Choroid plexus epithelial cell (primary cell): Measurements from ENCODE around the gene OS9.

Experiments used
- DNase-seq: peaks from one replicate; pipeline ENCODE4 v3.0.0-alpha.2; 2010; ENCODE audit warnings: low read depth
- H3K4me3 ChIP-seq: 2 replicates; pipeline ENCODE4 v1.5.1; 2011; ENCODE audit warnings: low read depth, mild to moderate bottlenecking, control low read depth, low read length, moderate library complexity
- CTCF ChIP-seq: conservative IDR thresholded peaks from 2 replicates; pipeline ENCODE4 v1.5.1; 2011; ENCODE audit warnings: low read depth, mild to moderate bottlenecking, control low read depth, inconsistent platforms, low read length, moderate library complexity

OS9 gene

DNA sequence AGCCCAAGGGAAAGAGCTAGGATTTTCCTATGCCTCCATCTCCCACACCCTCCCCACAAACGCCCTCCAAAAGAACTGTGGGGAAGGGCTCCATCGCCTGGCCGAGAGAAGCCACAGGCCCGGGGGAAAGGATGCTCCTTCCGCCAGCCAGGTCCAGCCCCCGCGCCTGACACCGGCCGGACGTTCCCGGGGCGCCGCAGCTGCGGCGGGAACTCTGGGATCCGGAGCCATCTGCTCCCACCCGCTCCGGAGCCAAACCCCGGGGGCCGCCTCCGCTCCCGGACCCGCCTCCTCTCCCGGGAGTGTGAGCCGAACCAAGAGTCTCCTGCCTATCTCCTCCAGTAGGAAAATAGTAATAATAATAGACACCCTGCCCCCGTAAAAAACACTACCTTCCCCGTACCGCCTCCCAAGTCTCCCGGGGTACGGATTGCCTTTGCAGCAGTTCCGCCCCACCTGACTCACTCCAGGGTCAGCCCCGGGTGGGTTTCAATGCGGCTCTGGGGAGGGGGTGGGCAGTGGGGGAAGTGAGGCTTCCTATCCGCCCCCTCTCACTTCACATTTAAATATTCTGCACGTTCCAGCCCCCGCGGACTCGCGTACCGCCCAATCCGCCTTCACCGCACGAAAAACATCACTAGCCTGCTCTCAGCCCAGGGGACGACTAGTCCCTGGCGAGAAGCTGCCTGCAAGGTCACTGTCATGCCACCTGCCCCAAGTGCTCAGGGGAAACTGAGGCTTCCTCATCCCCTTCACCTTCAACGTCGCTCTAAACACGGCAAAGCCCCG is 42.2 kb downstream of the OS9 start:
- H3K4me3 ChIP-seq: peak overlapping the region; percentile 39
- peak; percentile 45 for DNase-seq
- peak; percentile 59 for TF ChIP-seq CTCF

DNA sequence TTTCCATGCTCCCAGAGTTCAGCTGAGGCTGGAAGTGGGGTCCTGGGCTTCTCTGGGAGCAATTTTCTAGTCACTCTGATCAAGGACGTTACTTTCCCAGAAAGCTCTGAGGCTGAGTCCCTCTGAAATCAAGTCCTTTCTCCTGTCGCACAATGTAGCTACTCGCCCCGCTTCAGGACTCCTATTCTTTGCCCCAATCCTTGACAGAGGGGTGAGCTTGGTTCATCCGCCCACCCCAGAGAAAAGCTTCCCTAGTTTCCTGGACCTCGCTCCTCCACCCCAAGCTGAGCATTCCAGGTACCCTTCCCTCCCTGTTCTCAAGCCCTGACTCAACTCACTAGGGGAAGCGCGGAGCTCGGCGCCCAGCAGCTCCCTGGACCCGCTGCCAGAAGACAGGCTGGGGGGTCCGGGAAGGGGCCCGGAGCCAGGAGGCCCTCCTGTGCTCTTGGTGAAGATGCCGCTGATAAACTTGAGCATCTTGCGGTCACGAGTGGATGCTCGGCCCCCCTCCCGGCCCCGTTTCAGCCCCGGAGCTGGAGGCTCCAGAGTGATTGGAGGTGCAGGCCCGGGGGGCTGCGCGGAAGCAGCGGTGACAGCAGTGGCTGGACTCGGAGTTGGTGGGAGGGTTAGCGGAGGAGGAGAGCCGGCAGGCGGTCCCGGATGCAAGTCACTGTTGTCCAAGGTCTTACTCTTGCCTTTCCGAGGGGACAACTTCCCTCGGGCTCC is 43.0 kb downstream of the OS9 start:
- DNase-seq: no peak
- no peak for TF ChIP-seq CTCF
- H3K4me3 ChIP-seq: no peak overlapping the region

DNA sequence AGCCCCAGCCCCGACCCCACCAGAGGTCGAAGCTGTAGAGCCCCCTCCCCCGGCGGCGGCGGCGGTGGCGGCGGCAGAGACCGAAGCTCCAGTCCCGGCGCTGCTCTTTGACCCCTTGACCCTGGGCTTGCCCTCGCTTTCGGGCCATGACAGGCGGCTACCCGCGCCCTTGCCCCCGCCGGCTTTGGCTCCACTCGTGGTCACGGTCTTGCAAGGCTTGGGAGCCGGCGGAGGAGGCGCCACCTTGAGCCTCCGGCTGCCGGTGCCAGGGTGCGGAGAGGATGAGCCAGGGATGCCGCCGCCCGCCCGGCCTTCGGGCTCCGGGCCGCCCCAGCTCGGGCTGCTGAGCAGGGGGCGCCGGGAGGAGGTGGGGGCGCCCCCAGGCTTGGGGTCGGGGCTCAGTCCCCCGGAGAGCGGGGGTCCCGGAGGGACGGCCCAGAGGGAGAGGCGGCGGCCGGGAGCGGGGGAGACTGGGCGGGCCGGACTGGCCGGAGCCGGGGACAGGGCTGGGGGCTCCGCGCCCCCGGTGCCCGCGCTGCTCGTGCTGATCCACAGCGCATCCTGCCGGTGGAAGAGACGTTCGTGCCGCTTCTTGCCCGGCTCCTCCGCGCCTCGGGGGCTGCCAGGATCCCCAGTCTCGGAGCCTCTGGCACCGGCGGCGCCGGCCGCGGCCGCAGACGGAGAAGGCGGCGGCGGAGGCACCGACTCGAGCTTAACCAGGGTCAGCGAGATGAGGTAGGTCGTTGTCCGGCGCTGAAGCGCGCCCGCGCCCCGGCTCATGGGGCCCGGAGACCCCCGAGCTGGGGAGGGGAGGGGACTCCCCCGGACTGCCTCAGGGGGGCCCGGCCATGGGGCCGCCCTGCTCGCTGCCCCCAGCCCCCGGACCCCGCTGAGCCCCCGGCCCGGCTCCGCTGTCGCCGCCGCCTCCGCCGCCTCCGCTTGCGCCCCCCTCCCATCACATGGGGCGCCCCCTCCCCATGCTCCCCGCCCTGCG is 43.8 kb downstream of the OS9 start:
- peak overlapping the region; percentile 11 for H3K4me3 ChIP-seq
- no peak for DNase-seq
- peak; percentile 44 for TF ChIP-seq CTCF

DNA sequence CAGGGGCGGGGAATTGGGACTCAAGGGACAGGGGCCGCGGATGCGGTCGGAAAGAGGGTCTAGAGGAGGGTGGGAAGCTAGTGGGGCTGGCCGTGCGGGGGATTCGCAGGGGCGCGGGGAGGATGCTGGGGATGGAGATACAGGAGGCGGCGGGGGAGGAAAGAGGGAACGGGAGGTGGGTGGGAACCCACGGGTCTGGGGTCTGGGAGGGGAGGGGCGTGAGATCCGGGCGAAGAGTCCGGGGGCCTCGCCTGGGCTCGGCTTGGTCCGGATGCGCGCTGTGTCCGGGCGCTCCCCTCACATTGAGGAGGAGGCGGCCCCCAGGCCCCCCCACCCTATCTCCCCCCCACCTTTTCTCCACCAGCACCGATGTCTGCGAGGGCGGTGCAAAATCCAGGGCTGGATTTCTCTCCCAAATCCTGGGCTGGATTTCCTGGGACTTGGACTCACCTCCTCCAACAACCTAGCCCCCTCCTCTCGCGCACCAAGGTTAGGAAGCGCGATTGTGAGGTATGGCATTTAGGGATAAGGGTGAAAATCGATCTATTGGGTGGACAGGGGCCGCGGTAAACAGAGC is 44.8 kb downstream of the OS9 start, which contains the start of gene AGAP2:
Gene AGAP2 (minus strand): TSS at position 82 of the 577 bp plus-strand sequence. CDS start 496 bp downstream, outside the sequence.
- peak within 1 kb of the TSS; percentile 11 for H3K4me3 ChIP-seq
- no peak for TF ChIP-seq CTCF
- no peak for DNase-seq

GRCh38 chr12:57739387-57739786 is 45.5 kb downstream of the OS9 start:
- H3K4me3 ChIP-seq: no peak overlapping the region
- DNase-seq: no peak
- TF ChIP-seq CTCF: no peak

GRCh38 chr12:57739914-57740538 is 46.1 kb downstream of the OS9 start:
- H3K4me3 ChIP-seq: no peak overlapping the region
- TF ChIP-seq CTCF: no peak
- no peak for DNase-seq
